NB4 (cell line): ENCODE results near the gene INPP5A.

Experiments
- DNase-seq: peaks from one replicate; pipeline ENCODE4 v3.0.0; 2010; ENCODE audit warnings: low read depth
- H3K4me3 ChIP-seq: one replicate; pipeline ENCODE4 v1.5.1; 2011; ENCODE audit warnings: mild to moderate bottlenecking, low read depth, low read length, moderate library complexity
- MAX ChIP-seq: IDR thresholded peaks from 2 replicates; pipeline ENCODE4 v1.6.1; 2011; ENCODE audit warnings: low read depth, low read length
- MYC ChIP-seq: IDR thresholded peaks from 2 replicates; pipeline ENCODE4 v1.6.1; 2011; ENCODE audit warnings: low read depth, low read length
- POLR2A ChIP-seq: IDR thresholded peaks from 2 replicates; pipeline ENCODE4 v1.6.1; 2011; ENCODE audit warnings: mild to moderate bottlenecking; ENCODE audit not compliant: insufficient read length; ENCODE audit errors: extremely low read depth
- TF ChIP-seq, protein P1 (sequence below): IDR thresholded peaks from one replicate; pipeline ENCODE4 v1.5.1; 2012; ENCODE audit warnings: low read depth, low read length

INPP5A gene

GRCh38 chr10:132624061-132624846 lies 86.7 kb downstream of the INPP5A start:
- H3K4me3 ChIP-seq = no peak overlapping the region
- TF ChIP-seq, protein P1, sequence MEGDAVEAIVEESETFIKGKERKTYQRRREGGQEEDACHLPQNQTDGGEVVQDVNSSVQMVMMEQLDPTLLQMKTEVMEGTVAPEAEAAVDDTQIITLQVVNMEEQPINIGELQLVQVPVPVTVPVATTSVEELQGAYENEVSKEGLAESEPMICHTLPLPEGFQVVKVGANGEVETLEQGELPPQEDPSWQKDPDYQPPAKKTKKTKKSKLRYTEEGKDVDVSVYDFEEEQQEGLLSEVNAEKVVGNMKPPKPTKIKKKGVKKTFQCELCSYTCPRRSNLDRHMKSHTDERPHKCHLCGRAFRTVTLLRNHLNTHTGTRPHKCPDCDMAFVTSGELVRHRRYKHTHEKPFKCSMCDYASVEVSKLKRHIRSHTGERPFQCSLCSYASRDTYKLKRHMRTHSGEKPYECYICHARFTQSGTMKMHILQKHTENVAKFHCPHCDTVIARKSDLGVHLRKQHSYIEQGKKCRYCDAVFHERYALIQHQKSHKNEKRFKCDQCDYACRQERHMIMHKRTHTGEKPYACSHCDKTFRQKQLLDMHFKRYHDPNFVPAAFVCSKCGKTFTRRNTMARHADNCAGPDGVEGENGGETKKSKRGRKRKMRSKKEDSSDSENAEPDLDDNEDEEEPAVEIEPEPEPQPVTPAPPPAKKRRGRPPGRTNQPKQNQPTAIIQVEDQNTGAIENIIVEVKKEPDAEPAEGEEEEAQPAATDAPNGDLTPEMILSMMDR = no peak
- no peak for TF ChIP-seq POLR2A
- TF ChIP-seq MYC = no peak
- TF ChIP-seq MAX = no peak
- no peak for DNase-seq

- no peak overlapping the region for H3K4me3 ChIP-seq
- TF ChIP-seq POLR2A (no peak), MAX (no peak), MYC (no peak)
- TF ChIP-seq, protein P1 = no peak
- DNase-seq = no peak
Observed at GRCh38 chr10:132624847-132625471, 87.4 kb downstream of the INPP5A start.

DNA sequence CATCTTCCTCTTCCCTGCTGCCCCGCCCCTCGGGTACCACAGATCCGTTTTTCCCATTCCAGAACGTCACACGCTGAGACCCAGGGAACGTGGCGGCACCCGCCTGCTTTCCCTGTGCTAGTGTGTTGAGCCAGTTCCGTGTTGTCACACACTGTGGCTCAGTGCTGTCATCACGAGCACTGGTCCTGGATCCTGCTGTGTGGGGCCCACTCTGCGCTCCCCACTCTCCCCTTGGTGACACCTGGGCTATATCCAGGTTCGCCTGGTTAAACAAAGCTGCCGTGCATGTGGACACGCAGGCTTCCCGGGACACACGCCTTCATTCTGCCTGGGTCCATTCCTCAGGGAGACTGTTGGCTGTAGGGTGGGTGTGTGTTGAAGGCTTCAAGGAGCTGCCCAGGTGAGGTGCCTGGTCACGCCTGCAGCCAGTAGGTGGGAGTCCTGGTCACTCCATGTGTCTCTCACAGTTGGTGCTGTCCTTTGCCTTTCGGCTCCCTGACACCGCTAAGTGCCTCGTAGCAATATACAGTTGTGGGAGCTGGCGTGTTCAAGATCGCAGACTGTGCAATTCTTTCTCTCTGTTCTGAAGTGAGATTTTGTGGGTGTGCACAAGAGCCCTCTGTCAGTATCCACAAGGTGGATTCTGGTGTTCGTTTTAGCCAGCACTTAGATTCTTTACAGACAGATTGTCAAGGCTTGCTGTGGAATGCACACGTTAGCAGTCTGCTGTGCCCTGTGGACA lies 88.6 kb downstream of the INPP5A start:
- no peak overlapping the region for H3K4me3 ChIP-seq
- no peak for TF ChIP-seq MAX
- no peak for TF ChIP-seq MYC
- no peak for TF ChIP-seq POLR2A
- TF ChIP-seq, protein P1 = no peak
- no peak for DNase-seq

- no peak for TF ChIP-seq MAX
- DNase-seq = no peak
- no peak overlapping the region for H3K4me3 ChIP-seq
Observed at GRCh38 chr10:132626761-132627665, 89.4 kb downstream of the INPP5A start.

- no peak overlapping the region for H3K4me3 ChIP-seq
- TF ChIP-seq POLR2A (no peak), MAX (no peak), MYC (no peak)
- TF ChIP-seq, protein P1 = no peak
- no peak for DNase-seq
Observed at GRCh38 chr10:132627666-132628531, 90.3 kb downstream of the INPP5A start.
